HepG2 (cell line): ENCODE data around the gene CCDC170. TPM values are rescaled to one million over a fixed set of nuclear protein-coding genes. Genes with fewer than 3 reads are reported as not detected.

ENCODE experiments used
- ATAC-seq: fragments of 200-7000 bp; cut with Tn5 transposase; 3 replicates; pipeline ENCODE4 v1.9.1; 2020; ENCODE audit warnings: mild to moderate bottlenecking, moderate library complexity
- BruUV-seq: library from RNA; stranded (reverse); fragments of 400-500 nt; replicated peaks from 2 replicates; lab custom pipeline; 2021; lab: Mats Ljungman, UMichigan
- CTCF ChIA-PET: fragments of 300-600 bp; formaldehyde crosslinking; extraction: SDS; loops from one replicate; lab custom pipeline; 2021; ENCODE audit warnings: low total read pairs, inconsistent platforms, low intra/inter-chr PET ratio; lab: Yijun Ruan, JAX
- POLR2A ChIA-PET: fragments of 350-600 bp; sonication (Branson Sonifier 250); formaldehyde crosslinking; loops from one replicate; lab custom pipeline; 2020; ENCODE audit warnings: antibody characterized with exemption, inconsistent platforms; lab: Yijun Ruan, JAX
- DNase-seq: peaks from one replicate; pipeline ENCODE4 v3.0.0-alpha.2; 2015; ENCODE audit warnings: low spot score
- FAIRE-seq: peaks from 3 replicates; lab custom pipeline; 2011; peaks lifted over from hg19 to GRCh38; lab: Jason Lieb, UNC
- H2AFZ ChIP-seq: one replicate; pipeline ENCODE4 v1.6.1; 2011; ENCODE audit warnings: low read length, inconsistent platforms
- H3K27ac ChIP-seq: fragments of 300-600 bp; 3 replicates; pipeline ENCODE4 v1.8.0; 2011; ENCODE audit warnings: mixed run types, mild to moderate bottlenecking, mixed read lengths, low read length, inconsistent platforms; ENCODE audit not compliant: insufficient read depth; ENCODE audit errors: extremely low read length
- H3K27me3 ChIP-seq, 2 experiments: fragments of 200-600 bp in 1 of 2; 2 replicates in 1 of 2; 3 replicates in 1 of 2; pipeline versions ENCODE4 v1.6.0 to v1.8.0; 2011; ENCODE audit warnings: low read length in 2 of 2, mild to moderate bottlenecking in 2 of 2, moderate library complexity in 2 of 2, inconsistent platforms in 1 of 2; ENCODE audit not compliant: insufficient read depth in 2 of 2, control insufficient read depth in 1 of 2
- H3K36me3 ChIP-seq, 2 experiments: fragments of 200-600 bp in 1 of 2; replicated peaks in 1 of 2; 2 replicates in 1 of 2; 3 replicates in 1 of 2; pipeline versions ENCODE4 v1.5.1 to v1.8.0; 2011; ENCODE audit warnings: low read length in 2 of 2, inconsistent platforms in 1 of 2; ENCODE audit not compliant: insufficient read depth in 2 of 2, control insufficient read depth in 1 of 2
- H3K4me1 ChIP-seq: 2 replicates; pipeline ENCODE4 v1.5.1; 2012; ENCODE audit warnings: low read length, inconsistent platforms; ENCODE audit not compliant: insufficient read depth
- H3K4me2 ChIP-seq: 2 replicates; pipeline ENCODE4 v1.6.0; 2011; ENCODE audit warnings: low read depth, low read length, inconsistent platforms
- H3K4me3 ChIP-seq, 3 experiments: fragments of 200-600 bp in 1 of 3; sonication (generic), shearing (Covaris generic) in 1 of 3; replicated peaks in 1 of 3; 2 replicates each; pipeline ENCODE4 v1.5.1; 2011 to 2016; ENCODE audit warnings: low read length in 3 of 3, inconsistent platforms in 2 of 3, low read depth in 2 of 3, mild to moderate bottlenecking in 2 of 3, control low read depth in 1 of 3, mixed read lengths in 1 of 3; ENCODE audit not compliant: insufficient read depth in 1 of 3
- H3K79me2 ChIP-seq: one replicate; pipeline ENCODE4 v1.6.1; 2011; ENCODE audit warnings: low read length, inconsistent platforms; ENCODE audit not compliant: insufficient read depth
- H3K9ac ChIP-seq: 2 replicates; pipeline ENCODE4 v1.6.0; 2011; ENCODE audit warnings: mild to moderate bottlenecking, low read depth, low read length, inconsistent platforms; ENCODE audit not compliant: insufficient read depth
- H3K9me3 ChIP-seq: 2 replicates; pipeline ENCODE4 v1.5.1; 2012; ENCODE audit warnings: mild to moderate bottlenecking, low read length
- H4K20me1 ChIP-seq: 2 replicates; pipeline ENCODE4 v1.6.0; 2011; ENCODE audit warnings: inconsistent platforms, mild to moderate bottlenecking, low read length, moderate library complexity; ENCODE audit not compliant: insufficient read depth
- CEBPB ChIP-seq: IDR thresholded peaks from 2 replicates; pipeline ENCODE4 v1.6.1; 2011; ENCODE audit warnings: low read depth, low read length, improper control_type of control experiment, borderline replicate concordance
- CREM ChIP-seq, 2 experiments: sonication (generic) in 1 of 2; formaldehyde crosslinking in 1 of 2; IDR thresholded peaks; 2 replicates each; pipeline versions ENCODE4 v1.4.0 to v1.6.1; 2016 to 2020; ENCODE audit warnings: antibody characterized with exemption in 1 of 2, mild to moderate bottlenecking in 1 of 2, missing genetic modification reagents in 1 of 2
- ELK4 ChIP-seq: sonication (generic); formaldehyde crosslinking; IDR thresholded peaks from 2 replicates; pipeline ENCODE4 v1.9.0; 2021; ENCODE audit warnings: missing genetic modification reagents, borderline replicate concordance
- FOXA1 ChIP-seq, 2 experiments: fragments of 450-650 bp in 1 of 2; sonication (generic) in 1 of 2; formaldehyde crosslinking in 1 of 2; IDR thresholded peaks; 2 replicates each; pipeline versions ENCODE4 v1.4.0 to v1.6.1; 2016 to 2020; ENCODE audit warnings: missing genetic modification reagents in 1 of 2
- FOXP1 ChIP-seq, 2 experiments: fragments of 450-650 bp in 1 of 2; IDR thresholded peaks; 2 replicates each; pipeline ENCODE4 v1.6.1; 2017 to 2018; ENCODE audit warnings: antibody characterized with exemption in 1 of 2
- GATAD2A ChIP-seq: IDR thresholded peaks from 2 replicates; pipeline ENCODE4 v1.6.1; 2016
- KDM6A ChIP-seq: IDR thresholded peaks from 2 replicates; pipeline ENCODE4 v1.6.1; 2016; ENCODE audit warnings: low read depth
- MZF1 ChIP-seq: sonication (generic); formaldehyde crosslinking; IDR thresholded peaks from 2 replicates; pipeline ENCODE4 v1.8.1; 2023; ENCODE audit warnings: mild to moderate bottlenecking, missing genetic modification reagents, borderline replicate concordance
- SMAD1 ChIP-seq: sonication (generic); formaldehyde crosslinking; IDR thresholded peaks from 2 replicates; pipeline ENCODE4 v1.4.0; 2020; ENCODE audit warnings: missing genetic modification reagents, low read depth, mild to moderate bottlenecking, borderline replicate concordance
- SOX13 ChIP-seq, 3 experiments: fragments of 450-650 bp in 1 of 3; sonication (generic) in 1 of 3; formaldehyde crosslinking in 1 of 3; IDR thresholded peaks in 2 of 3; conservative IDR thresholded peaks in 1 of 3; 2 replicates each; pipeline versions ENCODE4 v1.5.0 to v1.6.1; 2016 to 2020; ENCODE audit warnings: antibody characterized with exemption in 1 of 3, mild to moderate bottlenecking in 1 of 3, missing compliant biosample characterization in 1 of 3, missing genetic modification reagents in 1 of 3, moderate library complexity in 1 of 3
- SP2 ChIP-seq: sonication (generic); formaldehyde crosslinking; IDR thresholded peaks from 2 replicates; pipeline ENCODE4 v1.5.1; 2020; ENCODE audit warnings: mild to moderate bottlenecking, missing genetic modification reagents
- XBP1 ChIP-seq: sonication (generic); formaldehyde crosslinking; IDR thresholded peaks from 2 replicates; pipeline ENCODE4 v1.5.0; 2020; ENCODE audit warnings: missing genetic modification reagents
- ZNF12 ChIP-seq: sonication (generic); formaldehyde crosslinking; IDR thresholded peaks from 2 replicates; pipeline ENCODE4 v1.5.0; 2020; ENCODE audit warnings: missing genetic modification reagents
- ZNF672 ChIP-seq: sonication (generic); formaldehyde crosslinking; IDR thresholded peaks from 2 replicates; pipeline ENCODE4 v1.8.1; 2022; ENCODE audit warnings: missing genetic modification reagents
- ZNF7 ChIP-seq: IDR thresholded peaks from 2 replicates; pipeline ENCODE4 v1.6.1; 2016; ENCODE audit warnings: missing biosample characterization, missing genetic modification reagents
- ZNF75D ChIP-seq: sonication (generic); formaldehyde crosslinking; IDR thresholded peaks from 2 replicates; pipeline ENCODE4 v1.8.1; 2023; ENCODE audit warnings: missing genetic modification reagents, mild to moderate bottlenecking, borderline replicate concordance
- ZNF768 ChIP-seq: sonication (generic); formaldehyde crosslinking; IDR thresholded peaks from 2 replicates; pipeline ENCODE4 v1.4.0; 2020; ENCODE audit warnings: missing genetic modification reagents
- WGBS: methylation state at CpG from one replicate; pipeline ENCODE4 v1.1.6; 2017; ENCODE audit warnings: low lambda C conversion rate; 5-methylcytosine and 5-hydroxymethylcytosine counted together
- in situ Hi-C: cut with HindIII; loops from 2 replicates; pipeline ENCODE4 v1.10.0; 2017; ENCODE audit warnings: low pct_unique_long_range_greater_than_20kb; ENCODE audit not compliant: extremely low pct_ligation_motif_present
- intact Hi-C: fragments of 100-400 bp; cut with micrococcal nuclease; formaldehyde crosslinking; loops from one replicate; pipeline ENCODE4 v1.10.0; 2022; ENCODE audit not compliant: unreplicated experiment
- polyA plus RNA-seq, 8 experiments: library from polyadenylated mRNA; depleted of rRNA in 3 of 8; stranded (reverse) in 7 of 8; unstranded in 1 of 8; fragments of >200 nt; fragmentation: Illumina TruSeq in 4 of 8; extraction: Trizol in 4 of 8; gene quantifications; 2 replicates each; pipeline versions ENCODE4 v1.2.1 to v1.2.3, GENCODE V29; 2011 to 2016; ENCODE audit warnings: low read depth in 4 of 8, missing spikeins in 1 of 8, mixed read lengths in 1 of 8; ENCODE audit not compliant: insufficient read depth in 1 of 8
- total RNA-seq, 5 experiments: library from RNA; depleted of rRNA; stranded (reverse); fragments of >200 nt; fragmentation: Illumina TruSeq; extraction: Trizol; gene quantifications; 2 replicates each; pipeline ENCODE4 v1.2.3, GENCODE V29; 2016; ENCODE audit warnings: low read depth in 1 of 5
- TF ChIP-seq, protein P1 (sequence below): IDR thresholded peaks from 2 replicates; pipeline ENCODE4 v1.6.1; 2016
- TF ChIP-seq, protein P2 (sequence below): IDR thresholded peaks from 2 replicates; pipeline ENCODE4 v1.6.1; 2012; ENCODE audit warnings: low read depth, low read length, improper control_type of control experiment
- TF ChIP-seq, protein P3 (sequence below): sonication (generic); formaldehyde crosslinking; IDR thresholded peaks from 2 replicates; pipeline ENCODE4 v1.5.0; 2020; ENCODE audit warnings: missing genetic modification reagents, mild to moderate bottlenecking, borderline replicate concordance

Gene CCDC170
- total and polyA plus RNA-seq, 2 of the 13 experiments (the other 11 are each of a cell fraction or from before 2014, with no cell fraction given): 0.90 to 5.1 TPM

GRCh38 chr6:151639750-151640149 lies 145.9 kb downstream of the CCDC170 start:
- ChIA-PET POLR2A (no interaction called here), CTCF (no interaction called here)
- H3K27ac ChIP-seq: no peak overlapping the region
- TF ChIP-seq, protein P1, sequence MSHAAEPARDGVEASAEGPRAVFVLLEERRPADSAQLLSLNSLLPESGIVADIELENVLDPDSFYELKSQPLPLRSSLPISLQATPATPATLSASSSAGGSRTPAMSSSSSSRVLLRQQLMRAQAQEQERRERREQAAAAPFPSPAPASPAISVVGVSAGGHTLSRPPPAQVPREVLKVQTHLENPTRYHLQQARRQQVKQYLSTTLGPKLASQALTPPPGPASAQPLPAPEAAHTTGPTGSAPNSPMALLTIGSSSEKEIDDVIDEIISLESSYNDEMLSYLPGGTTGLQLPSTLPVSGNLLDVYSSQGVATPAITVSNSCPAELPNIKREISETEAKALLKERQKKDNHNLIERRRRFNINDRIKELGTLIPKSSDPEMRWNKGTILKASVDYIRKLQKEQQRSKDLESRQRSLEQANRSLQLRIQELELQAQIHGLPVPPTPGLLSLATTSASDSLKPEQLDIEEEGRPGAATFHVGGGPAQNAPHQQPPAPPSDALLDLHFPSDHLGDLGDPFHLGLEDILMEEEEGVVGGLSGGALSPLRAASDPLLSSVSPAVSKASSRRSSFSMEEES (CRISPR knock-in tag): no peak
- no peak for TF ChIP-seq ZNF672
- TF ChIP-seq, protein P2, sequence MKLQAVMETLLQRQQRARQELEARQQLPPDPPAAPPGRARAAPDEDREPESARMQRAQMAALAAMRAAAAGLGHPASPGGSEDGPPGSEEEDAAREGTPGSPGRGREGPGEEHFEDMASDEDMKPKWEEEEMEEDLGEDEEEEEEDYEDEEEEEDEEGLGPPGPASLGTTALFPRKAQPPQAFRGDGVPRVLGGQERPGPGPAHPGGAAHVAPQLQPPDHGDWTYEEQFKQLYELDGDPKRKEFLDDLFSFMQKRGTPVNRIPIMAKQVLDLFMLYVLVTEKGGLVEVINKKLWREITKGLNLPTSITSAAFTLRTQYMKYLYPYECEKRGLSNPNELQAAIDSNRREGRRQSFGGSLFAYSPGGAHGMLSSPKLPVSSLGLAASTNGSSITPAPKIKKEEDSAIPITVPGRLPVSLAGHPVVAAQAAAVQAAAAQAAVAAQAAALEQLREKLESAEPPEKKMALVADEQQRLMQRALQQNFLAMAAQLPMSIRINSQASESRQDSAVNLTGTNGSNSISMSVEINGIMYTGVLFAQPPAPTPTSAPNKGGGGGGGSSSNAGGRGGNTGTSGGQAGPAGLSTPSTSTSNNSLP: peak; percentile 77
- TF ChIP-seq SMAD1 (CRISPR knock-in tag): no peak
- TF ChIP-seq, protein P3, sequence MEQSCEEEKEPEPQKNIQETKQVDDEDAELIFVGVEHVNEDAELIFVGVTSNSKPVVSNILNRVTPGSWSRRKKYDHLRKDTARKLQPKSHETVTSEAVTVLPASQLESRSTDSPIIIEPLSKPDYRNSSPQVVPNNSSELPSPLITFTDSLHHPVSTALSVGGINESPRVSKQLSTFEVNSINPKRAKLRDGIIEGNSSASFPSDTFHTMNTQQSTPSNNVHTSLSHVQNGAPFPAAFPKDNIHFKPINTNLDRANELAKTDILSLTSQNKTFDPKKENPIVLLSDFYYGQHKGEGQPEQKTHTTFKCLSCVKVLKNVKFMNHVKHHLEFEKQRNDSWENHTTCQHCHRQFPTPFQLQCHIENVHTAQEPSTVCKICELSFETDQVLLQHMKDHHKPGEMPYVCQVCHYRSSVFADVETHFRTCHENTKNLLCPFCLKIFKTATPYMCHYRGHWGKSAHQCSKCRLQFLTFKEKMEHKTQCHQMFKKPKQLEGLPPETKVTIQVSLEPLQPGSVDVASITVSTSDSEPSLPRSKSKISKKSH (CRISPR knock-in tag): no peak
- peak; percentile 100 for TF ChIP-seq ZNF7 (CRISPR knock-in tag)
- TF ChIP-seq CREM (IDR thresholded peaks at IDR 0.05): no peak
- TF ChIP-seq CREM (CRISPR knock-in tag; IDR thresholded peaks at IDR 0.05): no peak
- TF ChIP-seq MZF1: no peak
- no peak for TF ChIP-seq ZNF75D (CRISPR knock-in tag)
- no peak for TF ChIP-seq SP2 (CRISPR knock-in tag)
- 0 out of 2 replicates have a peak, but pooled peaks have one; percentile 36 for TF ChIP-seq ZNF12 (CRISPR knock-in tag)
- peak; percentile 61 for TF ChIP-seq GATAD2A (CRISPR knock-in tag)
- no peak for TF ChIP-seq ZNF768 (CRISPR knock-in tag)
- TF ChIP-seq SOX13 (IDR thresholded peaks at IDR 0.05): no peak
- TF ChIP-seq SOX13 (CRISPR knock-in tag; conservative IDR thresholded peaks at IDR 0.05 in 1 of 2, IDR thresholded peaks at IDR 0.05 in 1 of 2): peak in 1 of 2 experiments; percentile 26; a peak in 1 of 4 replicates
- peak; percentile 66; the same call in 1 of the 2 replicates for TF ChIP-seq CEBPB
- no peak for TF ChIP-seq FOXA1 (IDR thresholded peaks at IDR 0.05)
- TF ChIP-seq FOXA1 (CRISPR knock-in tag; IDR thresholded peaks at IDR 0.05): peak; percentile 65
- no peak for TF ChIP-seq XBP1 (CRISPR knock-in tag)
- no peak for TF ChIP-seq KDM6A
- TF ChIP-seq FOXP1 (IDR thresholded peaks at IDR 0.05): no peak
- TF ChIP-seq FOXP1 (CRISPR knock-in tag; IDR thresholded peaks at IDR 0.05): 0 out of 2 replicates have a peak, but pooled peaks have one; percentile 29
- TF ChIP-seq ELK4 (CRISPR knock-in tag): no peak

More at GRCh38 chr6:151639750-151640149, 145.9 kb downstream of the CCDC170 start:
- no peak overlapping the region for H2AFZ ChIP-seq
- intact Hi-C loops (no loop called here), in situ Hi-C loops (no loop called here)
- H4K20me1 ChIP-seq: no peaks in the 10 kb centered on the region
- WGBS: 78% methylated on average over 1 of the region's 1 CpG
- no peak overlapping the region for H3K4me3 ChIP-seq
- H3K27me3 ChIP-seq: no peaks in the 10 kb centered on the region
- H3K36me3 ChIP-seq: no peaks in the 10 kb centered on the region
- no peak for DNase-seq
- peak; percentile 12 for FAIRE-seq
- BruUV-seq: no TSS peak
- H3K9me3 ChIP-seq: no peaks in the 10 kb centered on the region
- 0 out of 2 replicates have a peak, but pooled peaks cover 8% of the 10 kb centered on the region for H3K4me1 ChIP-seq
- H3K79me2 ChIP-seq: no peaks in the 10 kb centered on the region
- H3K4me2 ChIP-seq: no peak overlapping the region
- ATAC-seq: no peak
- H3K9ac ChIP-seq: no peak overlapping the region
